HFF-Myc (cell line): Measurements from ENCODE around the gene ARHGEF10L.

ENCODE experiments used
- DNase-seq: peaks from one replicate; pipeline ENCODE4 v3.0.0-alpha.2; 2011; ENCODE audit warnings: low read depth; ENCODE audit errors: extremely low read depth
- H3K4me3 ChIP-seq: replicated peaks from 2 replicates; pipeline ENCODE4 v1.5.1; 2011; ENCODE audit warnings: low read depth, mild to moderate bottlenecking, control low read depth, low read length
- TF ChIP-seq, protein P1 (sequence below): IDR thresholded peaks from 2 replicates; pipeline ENCODE4 v1.5.1; 2012; ENCODE audit warnings: mild to moderate bottlenecking, low read depth, low read length, control low read depth; ENCODE audit errors: missing control alignments

ARHGEF10L gene

DNA sequence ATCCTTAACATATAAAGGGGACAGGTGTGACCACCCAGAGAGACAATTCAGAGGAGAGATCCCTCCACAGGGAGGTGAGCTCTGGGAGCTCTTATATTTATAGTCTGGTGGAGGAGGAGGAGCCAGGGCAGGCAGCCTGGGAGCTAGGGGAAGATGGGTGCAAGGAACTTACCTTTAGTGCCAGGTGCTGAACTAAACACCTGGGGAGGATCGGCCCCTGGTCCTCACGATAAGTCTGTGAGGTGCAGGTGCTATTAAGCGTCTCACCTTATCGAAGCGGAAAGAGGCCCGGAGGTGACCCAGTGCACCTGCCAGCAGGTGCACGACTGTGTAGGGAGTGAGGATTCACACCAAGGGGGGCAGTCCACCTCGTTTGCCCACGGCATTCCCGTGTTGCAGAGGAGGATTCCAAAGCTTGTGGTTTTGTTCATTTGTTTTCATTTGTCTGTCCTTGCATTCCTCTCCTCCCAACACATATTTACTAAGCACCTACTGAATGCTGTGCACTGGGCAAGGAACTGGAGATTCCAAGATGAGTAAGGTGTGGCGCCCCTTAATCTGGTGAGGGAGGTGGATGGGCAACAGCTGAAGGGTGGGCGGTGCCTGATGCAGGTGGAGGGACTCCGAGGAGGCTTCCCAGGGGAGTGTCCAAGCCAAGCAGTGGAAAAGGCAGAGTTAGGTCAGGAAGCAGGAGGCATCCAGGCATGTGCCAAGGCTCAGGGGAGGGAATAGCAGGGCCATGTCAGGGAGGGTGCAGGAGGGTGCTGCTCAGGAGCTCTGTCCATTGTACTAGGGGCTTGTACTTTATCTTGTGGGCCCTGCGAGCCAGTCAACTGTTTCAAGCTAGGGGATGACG lies 11.5 kb downstream of the ARHGEF10L start:
- TF ChIP-seq, protein P1, sequence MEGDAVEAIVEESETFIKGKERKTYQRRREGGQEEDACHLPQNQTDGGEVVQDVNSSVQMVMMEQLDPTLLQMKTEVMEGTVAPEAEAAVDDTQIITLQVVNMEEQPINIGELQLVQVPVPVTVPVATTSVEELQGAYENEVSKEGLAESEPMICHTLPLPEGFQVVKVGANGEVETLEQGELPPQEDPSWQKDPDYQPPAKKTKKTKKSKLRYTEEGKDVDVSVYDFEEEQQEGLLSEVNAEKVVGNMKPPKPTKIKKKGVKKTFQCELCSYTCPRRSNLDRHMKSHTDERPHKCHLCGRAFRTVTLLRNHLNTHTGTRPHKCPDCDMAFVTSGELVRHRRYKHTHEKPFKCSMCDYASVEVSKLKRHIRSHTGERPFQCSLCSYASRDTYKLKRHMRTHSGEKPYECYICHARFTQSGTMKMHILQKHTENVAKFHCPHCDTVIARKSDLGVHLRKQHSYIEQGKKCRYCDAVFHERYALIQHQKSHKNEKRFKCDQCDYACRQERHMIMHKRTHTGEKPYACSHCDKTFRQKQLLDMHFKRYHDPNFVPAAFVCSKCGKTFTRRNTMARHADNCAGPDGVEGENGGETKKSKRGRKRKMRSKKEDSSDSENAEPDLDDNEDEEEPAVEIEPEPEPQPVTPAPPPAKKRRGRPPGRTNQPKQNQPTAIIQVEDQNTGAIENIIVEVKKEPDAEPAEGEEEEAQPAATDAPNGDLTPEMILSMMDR = no peak
- DNase-seq = no peak
- no peak overlapping the region for H3K4me3 ChIP-seq

GRCh38 chr1:17551755-17552234 lies 12.3 kb downstream of the ARHGEF10L start:
- TF ChIP-seq, protein P1 = no peak
- no peak overlapping the region for H3K4me3 ChIP-seq
- DNase-seq = no peak

DNA sequence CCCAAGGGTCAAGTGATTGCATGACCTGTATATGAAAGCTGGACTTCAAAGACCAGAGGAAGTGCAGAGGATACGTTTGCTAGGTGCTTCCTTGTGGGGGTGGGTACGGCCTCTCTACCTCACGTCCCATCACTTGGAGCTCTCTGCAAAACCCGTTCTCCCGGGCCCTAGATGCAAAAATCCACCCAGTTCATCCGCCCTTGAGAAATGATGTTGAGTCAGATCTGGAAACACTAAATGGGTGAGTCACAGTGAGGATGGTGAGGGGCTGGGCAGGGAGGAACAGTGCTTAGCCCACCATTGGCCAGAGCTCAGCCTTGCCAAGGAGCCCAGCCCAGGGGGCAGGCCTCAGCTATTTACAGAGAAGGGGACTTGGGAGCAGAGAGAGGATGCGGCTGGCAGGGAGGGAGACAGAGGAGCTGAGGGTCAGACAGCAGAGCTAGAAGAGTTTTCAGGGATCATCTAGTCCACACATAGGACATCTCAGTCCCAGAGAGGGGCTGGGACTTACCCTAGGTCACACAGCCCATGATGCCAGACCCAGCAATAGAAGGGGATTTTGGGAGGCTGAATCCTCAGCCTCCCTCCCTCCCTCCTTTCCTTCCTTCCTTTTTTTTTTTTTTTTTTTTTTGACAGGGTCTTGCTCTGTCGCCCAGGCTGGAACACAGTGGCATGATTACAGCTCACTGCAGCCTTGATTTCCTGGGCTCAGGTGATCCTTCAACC lies 14.6 kb downstream of the ARHGEF10L start:
- TF ChIP-seq, protein P1 = no peak
- no peak overlapping the region for H3K4me3 ChIP-seq
- DNase-seq = peak; percentile 37

- no peak overlapping the region for H3K4me3 ChIP-seq
- DNase-seq = no peak
- TF ChIP-seq, protein P1 = no peak
Observed at GRCh38 chr1:17554954-17555353, 15.5 kb downstream of the ARHGEF10L start.

DNA sequence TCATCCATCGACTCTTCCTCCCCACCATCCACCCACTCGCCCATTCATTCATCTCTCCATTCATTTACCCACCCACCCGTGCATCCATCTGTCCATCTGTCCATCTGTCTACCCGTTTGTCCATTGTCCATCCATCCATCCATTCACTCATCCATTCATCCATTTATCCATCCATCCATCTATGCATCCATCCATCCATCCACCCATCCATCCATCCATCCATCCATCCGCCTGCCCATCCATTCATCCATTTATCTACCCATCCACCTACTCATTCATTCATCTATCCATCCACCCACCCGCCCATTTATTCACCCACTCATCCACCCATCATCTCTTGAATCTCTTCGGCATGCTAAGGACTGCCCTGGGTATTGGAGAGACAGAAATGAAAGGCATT lies 18.5 kb downstream of the ARHGEF10L start:
- no peak for DNase-seq
- H3K4me3 ChIP-seq = no peak overlapping the region
- TF ChIP-seq, protein P1 = no peak

DNA sequence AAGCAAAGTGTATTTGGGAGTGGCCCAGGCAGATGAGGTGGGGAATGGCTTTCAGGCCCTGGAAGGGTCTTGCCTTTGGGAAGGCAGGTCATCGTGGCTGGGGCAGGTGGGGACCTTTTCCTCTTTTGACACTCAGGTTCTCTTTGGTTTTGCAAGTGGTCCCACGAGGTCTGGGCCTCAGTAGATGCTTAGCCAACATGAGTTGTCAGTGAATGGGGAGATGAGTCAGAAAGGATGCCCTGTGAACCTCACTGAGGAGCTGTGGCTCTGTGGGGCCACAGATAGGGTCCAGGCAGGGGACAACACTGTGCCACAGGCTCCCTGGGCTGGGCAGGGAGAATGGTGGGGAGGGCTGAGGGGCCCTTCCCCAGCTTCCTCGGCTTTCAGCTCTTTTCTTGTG lies 19.0 kb downstream of the ARHGEF10L start:
- no peak for DNase-seq
- TF ChIP-seq, protein P1 = no peak
- H3K4me3 ChIP-seq = no peak overlapping the region
